HG02973 (cell line): ENCODE data around the gene FUBP1.
"Not testable (repeated sequence)": the region's sequence is repeated elsewhere in the genome, so short reads cannot be mapped to it uniquely, and the experiment has no call there.

Experiments
- ATAC-seq: cut with Tn5 transposase; IDR thresholded peaks from one replicate; pipeline ENCODE4 v1.9.1; 2021; ENCODE audit warnings: moderate library complexity; ENCODE audit not compliant: unreplicated experiment

Gene FUBP1

GRCh38 chr1:77978969-77979876, at the start of gene FUBP1:
TSS of gene FUBP1 (minus strand) at chr1:77979072. CDS start at chr1:77979004, 68 bp downstream.
- peak; percentile 68 for ATAC-seq

GRCh38 chr1:78021134-78021533, 42.3 kb upstream of the FUBP1 start:
- not testable (repeated sequence) for ATAC-seq

- ATAC-seq = no peak
These were observed 40.2 kb upstream of the FUBP1 start for GRCh38 chr1:78019024-78019423.

GRCh38 chr1:78015148-78015547, 36.3 kb upstream of the FUBP1 start:
- ATAC-seq = no peak

GRCh38 chr1:78011050-78011449, 32.2 kb upstream of the FUBP1 start:
- no peak for ATAC-seq

- ATAC-seq = no peak
These were observed 31.0 kb upstream of the FUBP1 start for GRCh38 chr1:78009836-78010235.

GRCh38 chr1:78009276-78009675, 30.4 kb upstream of the FUBP1 start:
- ATAC-seq = no peak

GRCh38 chr1:78007677-78008341, 28.9 kb upstream of the FUBP1 start:
- no peak for ATAC-seq

- ATAC-seq = no peak
These were observed 27.6 kb upstream of the FUBP1 start for GRCh38 chr1:78006521-78006920.

GRCh38 chr1:78005755-78006154, 26.9 kb upstream of the FUBP1 start:
- no peak for ATAC-seq

- no peak for ATAC-seq
These were observed 26.5 kb upstream of the FUBP1 start for GRCh38 chr1:78005448-78005722.

GRCh38 chr1:78004719-78005447, 26.0 kb upstream of the FUBP1 start, which contains the start of gene DNAJB4:
TSS of gene DNAJB4 (plus strand) at chr1:78004939. CDS start at chr1:78005111, 172 bp downstream.
- peak; percentile 98 for ATAC-seq

GRCh38 chr1:78003882-78004718, 25.2 kb upstream of the FUBP1 start:
- ATAC-seq = peak; percentile 52

- no peak for ATAC-seq
These were observed 24.3 kb upstream of the FUBP1 start for GRCh38 chr1:78003070-78003746.

GRCh38 chr1:78000536-78000935, 21.7 kb upstream of the FUBP1 start:
- not testable (repeated sequence) for ATAC-seq

- ATAC-seq = no peak
These were observed 17.9 kb upstream of the FUBP1 start for GRCh38 chr1:77996734-77997133.

GRCh38 chr1:77994117-77994705, 15.3 kb upstream of the FUBP1 start:
- ATAC-seq = no peak

- ATAC-seq = no peak
These were observed 12.8 kb upstream of the FUBP1 start for GRCh38 chr1:77991638-77992037.

GRCh38 chr1:77990629-77991204, 11.8 kb upstream of the FUBP1 start:
- ATAC-seq = no peak
